NT2/D1 (cell line): Measurements from ENCODE around the gene PDZRN3.

ENCODE experiments used
- YY1 ChIP-seq: IDR thresholded peaks from 2 replicates; pipeline ENCODE4 v1.6.1; 2011; ENCODE audit not compliant: insufficient read length, insufficient read depth
- ZNF274 ChIP-seq: IDR thresholded peaks from 2 replicates; pipeline ENCODE4 v1.6.1; 2011; ENCODE audit warnings: mild to moderate bottlenecking, low read depth, low read length

GRCh38 chr3:73446467-73447110, 178.2 kb downstream of the PDZRN3 start:
- TF ChIP-seq ZNF274 = no peak
- TF ChIP-seq YY1 = no peak
